Measurements from ENCODE around the gene KCTD5. TPM values are rescaled to one million over a fixed set of nuclear protein-coding genes. Genes with fewer than 3 reads are reported as not detected.
A peak's percentile ranks its signal among the peaks of the same experiment; 100 is the strongest.
"Not testable (repeated sequence)": the region's sequence is repeated elsewhere in the genome, so short reads cannot be mapped to it uniquely, and the experiment has no call there.

Gene KCTD5, protein sequence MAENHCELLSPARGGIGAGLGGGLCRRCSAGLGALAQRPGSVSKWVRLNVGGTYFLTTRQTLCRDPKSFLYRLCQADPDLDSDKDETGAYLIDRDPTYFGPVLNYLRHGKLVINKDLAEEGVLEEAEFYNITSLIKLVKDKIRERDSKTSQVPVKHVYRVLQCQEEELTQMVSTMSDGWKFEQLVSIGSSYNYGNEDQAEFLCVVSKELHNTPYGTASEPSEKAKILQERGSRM
- total RNA-seq (ENCODE audit: low replicate concordance): 14.1 and 16.4 TPM in 2 replicates

DNA sequence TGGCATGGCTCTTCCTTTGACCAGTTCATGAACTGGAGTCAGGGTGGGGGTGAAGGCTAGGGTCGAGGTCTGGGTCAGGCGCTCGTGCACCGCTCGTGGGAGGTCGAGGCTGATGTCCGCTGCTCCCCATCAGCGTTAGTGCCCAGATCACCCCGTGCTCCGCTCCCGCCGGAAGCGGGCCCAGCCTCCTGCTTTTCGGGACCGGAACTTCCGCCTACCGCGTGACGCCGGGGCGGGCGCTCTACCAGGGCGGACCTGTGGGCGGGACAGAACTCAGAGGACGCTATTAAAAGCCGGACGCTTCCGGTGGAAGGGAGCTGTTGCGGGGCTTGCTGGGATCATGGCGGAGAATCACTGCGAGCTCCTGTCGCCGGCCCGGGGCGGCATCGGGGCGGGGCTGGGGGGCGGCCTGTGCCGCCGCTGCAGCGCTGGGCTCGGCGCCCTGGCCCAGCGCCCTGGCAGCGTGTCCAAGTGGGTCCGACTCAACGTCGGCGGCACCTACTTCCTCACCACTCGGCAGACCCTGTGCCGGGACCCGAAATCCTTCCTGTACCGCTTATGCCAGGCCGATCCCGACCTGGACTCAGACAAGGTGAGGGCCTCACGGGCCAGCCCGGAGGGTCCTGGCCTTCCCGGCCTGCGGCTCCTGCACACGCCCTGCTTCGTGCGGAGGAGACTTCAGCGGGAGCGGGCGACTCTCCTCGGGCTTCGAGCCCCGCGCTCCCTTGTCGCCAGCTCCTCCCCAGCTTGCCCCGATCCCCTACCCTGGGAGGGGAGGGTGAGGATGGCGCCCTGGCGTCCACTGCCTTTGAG, at the start of gene KCTD5:
Gene KCTD5 (plus strand): TSS at position 315 of the 813 bp plus-strand sequence. CDS start 26 bp downstream, at position 341.
- TF ChIP-seq, protein P1, sequence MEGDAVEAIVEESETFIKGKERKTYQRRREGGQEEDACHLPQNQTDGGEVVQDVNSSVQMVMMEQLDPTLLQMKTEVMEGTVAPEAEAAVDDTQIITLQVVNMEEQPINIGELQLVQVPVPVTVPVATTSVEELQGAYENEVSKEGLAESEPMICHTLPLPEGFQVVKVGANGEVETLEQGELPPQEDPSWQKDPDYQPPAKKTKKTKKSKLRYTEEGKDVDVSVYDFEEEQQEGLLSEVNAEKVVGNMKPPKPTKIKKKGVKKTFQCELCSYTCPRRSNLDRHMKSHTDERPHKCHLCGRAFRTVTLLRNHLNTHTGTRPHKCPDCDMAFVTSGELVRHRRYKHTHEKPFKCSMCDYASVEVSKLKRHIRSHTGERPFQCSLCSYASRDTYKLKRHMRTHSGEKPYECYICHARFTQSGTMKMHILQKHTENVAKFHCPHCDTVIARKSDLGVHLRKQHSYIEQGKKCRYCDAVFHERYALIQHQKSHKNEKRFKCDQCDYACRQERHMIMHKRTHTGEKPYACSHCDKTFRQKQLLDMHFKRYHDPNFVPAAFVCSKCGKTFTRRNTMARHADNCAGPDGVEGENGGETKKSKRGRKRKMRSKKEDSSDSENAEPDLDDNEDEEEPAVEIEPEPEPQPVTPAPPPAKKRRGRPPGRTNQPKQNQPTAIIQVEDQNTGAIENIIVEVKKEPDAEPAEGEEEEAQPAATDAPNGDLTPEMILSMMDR (IDR thresholded peaks at IDR 0.05; ENCODE audit: insufficient read depth, low read length): no peak
- peak within 1 kb of the TSS; percentile 95 for H3K4me3 ChIP-seq (ENCODE audit: low read depth, low read length)
- peak; percentile 97 for DNase-seq (ENCODE audit: low read depth)

DNA sequence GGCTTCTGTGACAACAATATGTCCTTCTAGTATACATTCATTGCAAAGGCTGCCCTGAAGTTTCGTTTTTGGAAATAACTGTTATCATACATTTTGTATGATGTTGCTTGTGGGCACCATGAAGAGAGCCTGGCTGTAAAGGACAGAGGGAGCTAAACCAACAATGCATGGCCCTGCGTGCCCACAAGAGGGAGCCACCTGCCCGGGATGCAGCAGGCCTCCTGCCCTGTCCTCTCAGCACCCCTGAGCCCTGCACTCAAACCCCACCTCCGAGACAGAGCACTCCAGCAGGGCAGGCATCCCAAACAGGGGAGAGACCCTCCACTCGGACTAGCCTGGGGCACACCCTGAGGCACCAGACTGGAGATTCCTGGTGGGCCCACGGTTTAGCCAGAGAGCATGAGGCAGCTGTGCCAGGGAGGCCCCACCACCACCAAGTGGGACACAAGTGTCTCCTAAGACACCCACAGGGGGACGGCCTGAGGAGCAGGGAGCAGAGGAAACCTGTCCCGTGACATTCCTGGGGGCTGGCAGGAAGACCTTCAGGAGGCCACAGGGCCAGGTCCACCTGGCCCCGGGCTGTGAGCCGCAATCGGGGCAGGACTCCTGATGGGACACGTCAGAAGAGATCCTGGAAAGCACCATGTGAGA, 43.1 kb upstream of the KCTD5 start:
- not testable (repeated sequence) for DNase-seq (ENCODE audit: low read depth); H3K4me3 ChIP-seq (ENCODE audit: low read depth, low read length)

DNA sequence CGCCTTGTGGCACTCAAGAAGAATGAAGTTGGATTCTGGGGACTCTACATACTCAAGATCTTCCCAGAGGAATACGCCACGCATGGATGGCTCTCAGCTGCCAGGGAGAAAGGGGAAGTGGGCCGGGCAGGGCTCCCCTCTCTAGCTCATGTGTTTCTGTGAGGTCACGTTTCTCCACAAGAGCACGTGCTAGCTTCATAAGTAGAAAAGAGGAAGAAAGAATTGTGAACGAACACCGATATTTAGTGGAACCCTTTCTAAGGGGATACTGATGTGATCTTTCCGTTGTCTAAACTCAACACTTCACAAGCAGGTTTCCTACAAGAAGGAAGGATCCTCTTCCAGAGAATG, 42.6 kb upstream of the KCTD5 start:
- DNase-seq (ENCODE audit: low read depth); H3K4me3 ChIP-seq (ENCODE audit: low read depth, low read length): not testable (repeated sequence)

DNA sequence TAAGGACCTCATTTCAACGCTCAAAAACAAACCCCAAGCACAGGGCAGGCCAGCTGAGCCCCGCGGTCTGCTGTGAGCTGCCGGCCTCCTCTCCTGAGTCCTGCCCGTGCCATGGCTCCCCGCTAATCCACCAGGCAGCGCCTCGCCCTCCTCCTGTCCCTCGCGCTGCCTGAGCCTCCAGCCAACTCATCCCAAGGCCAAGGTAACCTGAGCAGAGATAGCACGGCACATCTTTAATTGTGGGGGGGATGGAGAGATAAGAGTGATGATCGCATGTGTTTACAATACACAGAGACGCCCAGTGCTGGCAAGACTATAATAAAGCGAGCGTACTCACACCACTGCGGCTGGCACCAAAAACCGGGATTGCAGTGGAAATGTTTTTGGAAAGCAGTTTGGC, 39.8 kb upstream of the KCTD5 start:
- not testable (repeated sequence) for DNase-seq (ENCODE audit: low read depth); H3K4me3 ChIP-seq (ENCODE audit: low read depth, low read length)

DNA sequence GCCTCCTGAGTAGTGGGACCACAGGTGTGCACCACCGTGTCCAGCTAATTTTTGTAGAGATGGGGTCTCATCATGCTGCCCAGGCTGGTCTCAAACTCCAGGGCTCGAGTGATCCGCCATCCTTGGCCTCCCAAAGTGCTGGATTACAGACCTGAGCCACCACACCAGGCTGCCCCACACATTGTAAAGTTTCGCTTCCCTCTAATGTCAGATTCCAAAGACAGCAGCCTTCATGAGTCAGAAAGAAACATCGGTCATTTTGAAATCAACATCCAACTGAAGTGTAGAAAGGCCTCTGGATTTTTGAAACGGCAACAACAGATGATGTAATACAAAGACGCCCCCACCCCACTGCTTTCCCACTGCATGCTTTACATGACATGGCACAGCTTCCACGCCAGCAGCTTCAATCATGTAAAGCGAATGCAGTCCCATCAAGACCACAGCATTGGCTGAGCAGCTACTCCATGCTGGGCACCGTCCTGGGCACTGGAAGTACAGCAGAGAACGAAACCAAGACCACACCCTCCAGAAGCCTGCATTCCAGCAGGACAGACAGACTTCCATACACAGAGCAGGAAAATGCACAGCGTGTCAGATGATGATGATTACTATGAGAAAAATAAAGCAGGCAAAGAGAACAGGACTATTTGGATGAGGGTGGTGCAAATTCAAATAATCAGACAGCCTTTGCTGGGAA, 37.4 kb upstream of the KCTD5 start:
- DNase-seq (ENCODE audit: low read depth); H3K4me3 ChIP-seq (ENCODE audit: low read depth, low read length): not testable (repeated sequence)

DNA sequence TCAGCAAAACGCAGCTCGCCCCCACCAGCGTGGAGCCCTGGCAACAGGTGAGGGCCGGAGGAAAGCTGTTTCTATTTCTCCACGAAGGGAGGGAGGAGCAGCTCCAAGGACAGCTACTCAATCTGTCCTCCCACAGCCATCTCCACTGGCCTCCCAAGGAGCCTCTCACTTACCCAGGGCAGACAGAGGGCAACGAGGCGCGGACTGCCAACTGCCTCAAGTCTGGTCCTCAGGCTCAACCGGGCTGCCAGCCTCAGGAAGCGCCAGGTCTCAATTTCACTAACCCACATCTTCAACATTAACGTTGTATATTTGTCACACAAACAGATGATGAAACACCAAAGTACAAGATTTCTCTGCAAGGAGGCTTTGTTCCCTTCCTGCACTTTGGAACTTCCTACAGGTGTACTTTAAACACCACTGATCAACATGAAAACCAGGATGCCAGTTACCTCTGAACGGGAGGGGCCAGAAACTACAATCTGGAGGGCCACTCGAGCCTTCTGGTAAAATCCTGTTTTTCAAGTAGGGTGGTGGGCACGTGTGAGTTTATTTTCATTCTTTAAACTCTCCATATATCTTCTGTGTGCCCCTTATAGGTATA, 31.0 kb upstream of the KCTD5 start:
- DNase-seq (ENCODE audit: low read depth); H3K4me3 ChIP-seq (ENCODE audit: low read depth, low read length): not testable (repeated sequence)

DNA sequence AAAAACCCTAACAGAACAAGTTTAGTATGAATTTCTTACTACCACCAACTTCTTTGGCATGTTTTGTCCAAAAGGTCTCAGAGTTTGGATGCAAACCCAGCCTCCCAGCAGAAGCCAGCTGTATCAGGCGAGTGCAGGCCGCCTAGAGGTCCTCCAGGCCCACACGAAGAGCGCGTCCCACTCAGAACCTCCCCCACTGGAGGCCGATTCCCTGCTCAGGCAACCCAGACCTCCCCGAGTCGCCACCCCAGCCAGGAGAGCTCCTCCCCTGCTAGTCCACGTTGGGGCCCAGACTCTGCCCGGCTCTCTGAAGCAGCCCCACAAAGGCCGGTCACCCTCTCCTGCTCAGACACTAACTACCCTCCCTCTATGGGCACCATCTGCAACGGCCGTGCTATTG, 28.4 kb upstream of the KCTD5 start:
- not testable (repeated sequence) for DNase-seq (ENCODE audit: low read depth); H3K4me3 ChIP-seq (ENCODE audit: low read depth, low read length)

DNA sequence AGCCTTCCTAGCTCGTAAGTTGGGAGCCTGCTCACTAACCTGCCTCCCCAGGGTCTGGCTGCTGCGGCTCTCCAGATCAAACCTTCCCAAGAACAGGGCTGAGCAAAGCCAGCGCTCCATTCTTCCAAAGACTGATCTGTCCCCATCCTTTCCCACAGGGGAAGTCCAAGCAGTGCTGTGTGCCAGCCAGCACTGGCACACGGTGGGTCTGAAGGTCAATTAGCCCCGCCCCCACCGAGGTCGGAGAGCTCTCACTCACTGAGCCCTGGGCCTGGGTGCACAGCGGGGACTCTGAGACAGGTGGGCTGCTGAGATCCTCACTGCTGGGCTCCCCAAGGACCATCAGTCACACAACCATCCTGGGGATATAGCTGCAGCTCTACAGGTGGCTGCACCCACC, 27.4 kb upstream of the KCTD5 start:
- not testable (repeated sequence) for H3K4me3 ChIP-seq (ENCODE audit: low read depth, low read length); DNase-seq (ENCODE audit: low read depth)

DNA sequence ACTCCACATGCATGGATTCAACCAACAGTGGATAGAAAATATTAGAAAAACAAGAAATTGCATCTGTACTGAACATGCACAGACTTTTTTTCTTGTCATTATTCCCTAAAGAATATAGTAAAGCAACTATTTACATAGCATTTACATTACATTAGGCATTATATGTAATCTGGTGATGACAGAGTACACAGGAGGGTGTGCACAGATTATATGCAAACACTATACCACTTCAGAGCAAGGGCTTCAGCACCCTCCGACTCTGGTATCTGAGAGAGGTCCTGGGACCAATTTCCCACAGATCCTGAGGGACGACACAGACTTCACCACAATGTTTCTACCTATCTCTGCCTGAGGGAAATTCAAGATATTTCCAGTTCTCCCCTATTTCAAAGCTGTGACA, 25.3 kb upstream of the KCTD5 start:
- TF ChIP-seq, protein P1 (IDR thresholded peaks at IDR 0.05; ENCODE audit: insufficient read depth, low read length): no peak
- no peak overlapping the region for H3K4me3 ChIP-seq (ENCODE audit: low read depth, low read length)
- no peak for DNase-seq (ENCODE audit: low read depth)

DNA sequence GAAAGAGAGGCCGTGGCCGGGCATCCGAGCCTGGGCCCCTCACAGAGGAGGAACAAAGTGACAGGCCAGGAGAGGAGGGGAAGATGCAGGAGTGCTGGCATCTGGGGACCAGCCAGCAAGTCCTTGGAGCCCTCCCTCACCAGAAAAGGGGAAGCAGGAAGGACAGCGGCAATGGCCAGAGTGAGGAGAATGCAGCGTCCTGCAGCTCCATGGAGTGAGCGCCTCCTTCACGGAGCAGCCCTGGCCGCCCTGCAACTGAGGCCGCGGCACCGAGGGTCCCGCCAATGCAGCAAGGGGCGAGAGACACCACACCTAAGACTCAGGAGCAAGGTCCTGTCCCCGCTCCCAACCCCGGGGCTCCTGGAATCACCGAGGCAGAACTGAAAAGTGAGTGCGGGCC, 24.5 kb upstream of the KCTD5 start:
- not testable (repeated sequence) for H3K4me3 ChIP-seq (ENCODE audit: low read depth, low read length); DNase-seq (ENCODE audit: low read depth)

DNA sequence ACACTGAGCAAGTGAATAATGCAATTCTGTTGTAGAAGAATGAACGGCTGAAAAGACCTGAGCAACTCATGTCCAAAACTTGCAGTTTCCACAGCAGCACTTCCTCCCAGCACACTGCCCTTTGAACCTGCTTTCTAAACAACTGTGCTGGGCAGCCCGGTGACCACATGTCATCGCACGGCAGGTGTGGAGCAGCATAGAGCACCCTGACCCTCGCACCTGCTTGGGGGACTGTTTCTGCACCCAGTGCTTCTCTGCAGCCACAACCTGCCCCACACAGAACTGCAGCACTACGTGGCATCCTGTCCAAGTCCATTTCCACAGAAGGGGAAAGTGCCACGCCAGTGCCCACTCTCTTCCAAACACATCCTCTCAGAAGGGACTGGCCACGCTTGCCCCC, 22.8 kb upstream of the KCTD5 start:
- DNase-seq (ENCODE audit: low read depth); H3K4me3 ChIP-seq (ENCODE audit: low read depth, low read length): not testable (repeated sequence)

DNA sequence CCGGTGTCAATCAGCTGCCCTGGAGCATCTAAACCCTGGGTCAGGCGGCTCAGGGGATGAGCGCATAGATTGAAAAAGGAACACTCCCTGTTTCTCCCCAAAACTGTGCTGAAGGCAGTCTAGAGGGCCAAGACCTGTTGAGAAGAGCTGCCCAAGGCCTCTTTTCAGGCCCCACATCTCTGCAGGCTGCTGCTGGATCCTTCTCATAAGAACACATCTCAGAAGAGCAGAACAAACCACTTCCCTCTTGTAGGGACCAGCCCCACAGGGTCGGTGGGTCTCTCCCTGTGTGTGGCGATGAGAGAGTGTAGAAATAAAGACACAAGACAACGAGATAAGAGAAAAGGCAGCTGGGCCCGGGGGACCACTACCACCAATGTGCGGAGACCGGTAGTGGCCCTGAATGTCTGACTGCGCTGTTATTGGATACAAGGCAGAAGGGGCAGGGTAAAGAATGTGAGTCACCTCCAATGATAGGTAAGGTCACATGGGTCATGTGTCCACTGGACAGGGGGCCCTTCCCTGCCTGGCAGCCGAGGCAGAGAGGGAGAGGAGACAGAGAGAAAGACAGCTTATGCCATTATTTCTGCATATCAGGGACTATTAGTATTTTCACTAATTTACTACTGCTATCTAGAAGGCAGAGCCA, 22.2 kb upstream of the KCTD5 start:
- H3K4me3 ChIP-seq (ENCODE audit: low read depth, low read length); DNase-seq (ENCODE audit: low read depth): not testable (repeated sequence)

Data from fibroblast of the aortic adventitia (primary cell).